M059J (cell line): ENCODE results near the gene SMG6. TPM values are rescaled to one million over a fixed set of nuclear protein-coding genes. Genes with fewer than 3 reads are reported as not detected.

Experiments used
- DNase-seq: peaks from one replicate; pipeline ENCODE4 v3.0.0-alpha.2; 2012; ENCODE audit warnings: low read depth
- total RNA-seq: library from RNA; depleted of rRNA; stranded (reverse); fragments of >200 nt; shearing (Covaris generic); gene quantifications from 2 replicates; pipeline ENCODE4 v1.2.3, GENCODE V29; 2014

Gene SMG6
- total RNA-seq, 1 experiment from 2014 or later: 36.8 TPM

DNA sequence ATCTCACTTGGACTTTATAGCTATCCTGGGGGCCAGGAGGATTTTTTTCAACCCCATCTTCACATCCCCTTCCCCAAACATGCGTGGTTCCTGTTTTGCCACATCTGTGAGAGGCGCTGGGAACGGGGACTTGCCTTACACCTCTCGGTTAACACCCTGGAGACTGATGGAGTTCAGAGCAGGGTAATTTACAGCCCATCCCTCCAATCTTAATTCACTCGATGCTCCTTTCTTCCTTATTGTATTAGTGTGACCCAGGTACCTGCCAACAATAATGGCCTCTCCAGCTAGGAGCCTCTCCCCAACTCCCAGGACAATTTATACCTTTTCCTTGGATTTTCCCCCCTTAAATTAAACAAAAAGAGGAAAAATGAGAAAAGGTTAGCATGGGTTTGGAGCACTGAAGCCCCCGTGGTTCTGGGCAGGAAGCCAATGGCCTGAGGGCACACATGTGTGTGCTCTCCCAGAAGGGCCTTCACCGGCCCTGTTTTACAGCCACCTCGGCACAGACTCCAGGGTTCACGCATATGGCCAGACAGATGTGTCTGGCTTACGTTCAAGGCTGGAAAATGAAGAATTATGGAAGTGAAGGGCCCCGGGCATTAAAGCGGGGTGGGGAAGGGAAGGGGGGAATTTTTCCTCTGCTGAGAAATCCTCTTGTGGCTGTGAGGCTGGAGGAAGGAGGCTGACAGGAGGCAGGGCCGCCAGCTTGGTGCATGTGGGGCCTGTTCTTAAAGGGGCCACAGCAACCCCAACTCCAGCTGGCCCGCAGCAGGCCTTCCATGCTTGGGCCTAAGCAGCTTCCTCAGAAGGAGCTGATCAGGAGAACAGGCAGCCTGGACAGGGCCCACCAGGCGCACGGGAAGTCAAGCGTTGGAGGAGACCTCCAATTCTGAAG, 227.2 kb downstream of the SMG6 start:
- no peak for DNase-seq

DNA sequence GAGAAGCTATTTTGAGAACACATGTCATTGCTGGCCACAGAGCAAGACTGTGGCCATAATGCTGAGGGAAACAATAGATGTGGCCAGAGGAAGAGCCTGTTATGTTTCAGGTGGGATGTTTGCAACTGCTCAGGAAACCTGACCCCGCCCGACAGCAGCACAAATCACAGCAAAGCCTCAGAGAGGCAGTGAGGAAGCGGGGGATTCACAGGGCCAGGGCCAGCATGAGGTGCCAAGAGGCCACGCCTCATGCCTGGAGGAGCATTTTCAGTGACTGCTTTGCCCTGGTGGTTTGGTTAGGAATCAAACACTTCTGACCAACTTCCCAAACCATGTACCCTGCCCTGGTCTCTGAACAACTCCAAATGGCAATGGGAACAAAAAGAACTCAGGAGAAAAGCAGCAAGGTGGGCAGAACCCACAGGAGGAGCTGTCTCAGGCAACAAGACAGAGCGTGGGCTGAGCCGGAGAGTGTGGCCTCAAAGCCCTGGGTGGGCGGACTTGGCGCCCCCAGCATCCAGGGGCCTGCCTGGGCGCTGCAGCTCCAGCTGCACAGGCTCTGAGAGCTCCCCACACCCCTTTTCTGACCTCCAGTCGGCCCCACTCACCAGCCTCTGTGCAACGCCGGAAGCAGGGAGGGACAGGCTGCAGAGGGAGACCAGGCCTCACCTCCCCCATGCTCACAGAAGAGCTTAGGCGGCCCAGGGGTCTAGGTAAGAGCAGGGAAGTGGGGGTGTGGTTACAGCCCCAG, 228.1 kb downstream of the SMG6 start:
- no peak for DNase-seq

DNA sequence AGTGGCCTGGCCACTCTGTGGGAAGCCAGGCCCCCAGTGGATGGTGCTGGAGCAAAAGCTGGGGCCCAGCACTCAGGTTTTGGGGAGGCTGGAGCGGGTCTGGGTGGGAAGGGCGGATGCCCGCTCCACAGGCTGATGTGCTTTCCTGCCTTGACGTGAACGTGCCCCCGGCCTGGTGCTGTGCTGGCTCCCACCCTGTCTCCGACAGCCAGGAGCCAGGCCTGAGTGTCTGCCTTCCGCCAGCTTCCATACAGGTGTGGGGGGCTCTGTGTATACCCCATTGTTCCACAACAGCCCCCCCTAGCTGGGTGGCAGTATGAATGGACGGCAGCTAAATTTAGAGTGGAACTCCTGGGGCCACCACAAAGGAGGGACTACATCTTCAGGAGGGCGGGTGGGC, 228.7 kb downstream of the SMG6 start:
- no peak for DNase-seq

DNA sequence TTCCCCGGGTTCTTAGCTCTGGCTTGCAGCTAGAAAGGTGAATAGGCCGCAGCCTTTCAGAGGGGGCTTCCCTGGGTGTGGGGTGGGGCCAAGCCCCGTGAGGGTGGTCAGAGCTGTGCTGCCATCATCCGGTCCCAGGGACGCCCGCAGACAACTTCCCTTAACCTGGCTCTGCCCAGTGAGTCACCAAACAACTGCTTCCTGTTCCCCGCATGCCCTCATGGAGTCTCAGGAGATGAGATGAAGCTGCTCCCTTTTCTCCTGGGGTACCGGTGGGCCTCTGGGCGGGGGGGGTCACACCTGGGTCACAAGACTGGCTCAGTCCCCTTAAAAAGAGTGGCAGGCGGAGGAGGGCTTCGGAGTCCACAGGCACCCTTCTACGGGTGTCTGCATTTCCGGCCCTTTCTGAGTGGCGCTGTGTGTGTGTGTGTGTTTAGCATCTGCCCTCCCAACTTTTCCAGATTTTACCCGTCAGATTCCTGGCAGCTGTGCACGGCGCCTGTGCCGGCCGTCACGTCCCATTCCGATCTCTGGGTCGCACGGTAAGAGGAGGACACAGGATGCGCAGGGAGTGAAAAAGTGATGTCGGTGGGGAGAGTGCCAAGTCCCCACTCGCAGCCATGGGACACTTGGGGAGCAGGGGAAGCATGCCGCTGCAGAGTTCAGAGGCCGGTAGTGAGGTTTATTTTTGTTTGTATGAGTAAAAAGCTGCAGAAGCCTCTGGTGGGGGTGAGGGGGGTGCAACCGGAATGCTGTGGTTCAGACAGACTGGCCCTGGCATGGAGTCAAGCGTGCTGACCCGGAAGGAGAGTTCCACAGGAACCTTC, 231.9 kb downstream of the SMG6 start:
- DNase-seq: peak; percentile 78

DNA sequence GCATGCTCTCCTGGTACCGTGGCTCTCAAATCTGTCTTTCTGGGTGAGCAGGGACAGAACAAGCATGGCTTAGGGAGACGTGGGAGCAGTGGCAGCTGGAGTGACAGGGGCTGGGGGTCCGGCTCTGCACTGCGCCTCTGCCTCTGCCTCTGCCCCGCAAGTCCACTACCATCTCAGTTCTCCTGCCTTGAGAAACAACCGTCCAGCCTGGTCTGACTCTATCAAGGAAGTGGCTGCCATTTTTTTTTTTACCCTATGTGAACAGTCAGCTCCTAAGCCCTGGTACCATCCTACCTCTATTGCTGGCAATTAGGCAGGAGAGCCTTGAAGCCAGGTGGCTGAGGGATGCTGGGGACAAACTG, 232.6 kb downstream of the SMG6 start:
- DNase-seq: no peak

DNA sequence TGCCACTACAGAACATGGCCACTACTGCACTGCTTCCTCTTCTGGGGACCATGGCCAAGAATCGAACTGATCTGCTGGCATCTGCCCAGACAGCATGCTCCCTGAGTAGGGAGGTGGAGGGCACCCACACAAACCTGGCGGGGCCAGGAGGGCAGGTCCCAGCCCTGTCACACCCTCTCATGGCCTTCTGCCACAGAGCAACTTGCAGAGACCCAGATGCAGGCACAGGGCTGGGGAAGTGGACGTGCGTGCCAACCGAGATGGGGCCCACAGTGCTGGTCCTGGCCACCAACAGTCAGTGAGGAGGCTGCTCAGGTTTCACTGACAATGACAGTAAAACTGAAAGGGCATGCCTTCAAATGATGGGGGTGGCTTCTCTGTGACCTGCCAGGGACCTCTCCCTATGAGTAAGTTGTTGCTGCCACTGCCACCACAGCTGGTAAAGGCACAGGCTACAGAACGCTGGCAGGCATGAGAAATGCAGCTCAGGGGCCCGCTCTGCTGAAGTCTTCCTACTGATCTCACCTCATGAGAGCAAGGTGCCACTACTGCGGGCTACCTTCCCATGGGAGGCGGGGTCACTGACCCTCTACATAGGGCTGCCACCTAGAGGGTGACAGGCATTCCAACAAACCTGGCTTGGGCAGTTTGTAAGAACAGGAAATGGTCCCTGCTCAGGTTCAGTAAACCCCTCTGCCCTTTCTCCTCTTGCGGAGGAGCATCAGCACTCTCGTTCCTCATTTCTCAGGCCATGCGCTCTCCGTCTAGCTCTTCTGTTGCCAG, 233.2 kb downstream of the SMG6 start:
- DNase-seq: peak; percentile 82

DNA sequence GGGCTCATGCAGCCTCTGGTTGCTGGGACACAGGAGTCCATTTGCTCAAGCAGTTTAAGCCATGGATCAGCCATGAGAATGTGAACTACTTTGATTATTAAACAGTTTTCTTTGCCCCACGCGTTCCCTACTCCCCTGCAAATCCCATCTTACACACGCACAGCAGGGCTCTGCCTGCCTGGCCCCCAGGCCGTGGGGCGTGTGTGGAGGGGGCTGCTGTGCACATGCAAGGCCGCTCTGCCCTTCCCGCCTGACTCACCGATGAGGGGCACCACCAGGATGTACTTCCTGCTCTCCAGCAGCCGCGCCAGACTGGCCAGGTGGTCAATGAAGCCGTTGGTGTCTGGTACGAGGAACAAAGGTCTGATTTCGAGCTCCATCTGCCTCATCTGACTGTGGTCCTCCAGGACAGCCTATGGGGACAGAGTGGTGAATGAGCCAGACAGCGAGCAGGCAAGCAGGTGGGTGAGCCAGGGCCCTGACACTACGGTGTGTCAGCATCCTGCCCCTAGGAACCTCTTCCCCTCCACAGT, 235.0 kb downstream of the SMG6 start:
- DNase-seq: peak; percentile 74

DNA sequence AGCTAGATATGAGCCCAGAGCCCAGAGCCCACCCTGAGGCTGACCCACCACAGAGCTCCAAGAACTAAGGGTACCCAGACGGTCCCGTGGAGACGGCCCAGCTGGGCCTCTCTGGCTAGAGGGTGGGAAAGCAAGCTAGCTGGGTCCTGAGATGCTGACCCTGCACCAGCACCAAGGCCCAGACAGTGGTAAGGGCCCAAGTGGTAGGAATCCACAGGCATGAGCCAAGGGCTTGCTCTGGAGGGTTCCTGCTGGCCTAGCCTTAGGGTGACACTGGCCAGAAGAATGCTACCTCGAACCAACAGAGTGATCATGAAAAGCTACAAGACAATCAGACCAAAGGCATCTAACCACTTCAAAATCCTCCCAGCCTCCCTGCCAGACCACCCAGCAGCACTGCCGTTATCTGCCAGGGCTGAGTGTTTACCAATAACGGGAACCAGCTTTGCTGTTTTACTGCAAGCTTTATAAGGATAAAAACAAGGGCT, 235.5 kb downstream of the SMG6 start:
- peak; percentile 87 for DNase-seq

DNA sequence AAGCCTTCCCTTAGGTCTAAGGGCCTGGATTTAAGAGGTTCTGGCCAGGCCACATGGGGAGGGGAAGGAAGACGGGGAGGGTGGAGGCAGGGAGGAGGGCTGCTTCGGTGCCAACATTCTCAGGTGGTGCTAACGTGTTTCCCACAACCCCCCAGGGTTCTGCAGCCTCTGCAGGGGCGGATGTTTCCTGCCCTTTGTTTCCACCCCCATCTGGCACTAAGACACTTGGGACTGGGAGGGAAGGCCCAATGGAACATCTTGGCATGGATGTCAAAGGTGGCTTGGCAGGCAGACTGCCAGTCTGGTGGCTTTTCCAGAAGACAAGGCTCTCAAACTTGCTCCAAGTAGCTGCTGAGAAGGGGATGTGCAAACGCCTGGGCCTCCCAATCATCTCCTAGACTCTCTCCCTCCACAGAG, 236.0 kb downstream of the SMG6 start:
- DNase-seq: peak; percentile 91

DNA sequence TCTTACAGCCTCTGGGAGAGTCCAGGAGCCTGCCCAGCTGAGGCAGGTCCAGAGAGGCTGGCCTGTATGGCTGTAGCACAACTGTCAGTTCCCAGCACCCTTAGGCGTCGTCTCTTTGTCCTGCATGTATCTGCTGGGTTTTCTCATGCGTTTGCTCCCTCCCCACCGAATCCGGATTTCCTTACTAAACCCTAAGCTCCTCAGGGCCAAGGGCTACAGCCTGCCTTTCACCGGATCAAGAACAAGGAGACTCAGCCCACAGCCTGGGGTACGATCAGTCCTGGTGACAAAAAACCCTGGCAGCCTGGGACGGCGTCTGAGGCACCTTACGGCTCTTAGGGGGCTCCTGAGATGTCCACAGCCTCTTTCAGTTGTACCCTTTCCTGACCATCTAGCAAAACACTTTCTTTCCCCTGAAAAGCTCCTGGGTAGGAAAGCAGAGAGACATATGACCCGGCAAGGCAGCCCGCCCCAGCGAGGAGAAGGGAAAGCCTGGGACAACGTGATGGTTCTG, 236.5 kb downstream of the SMG6 start:
- DNase-seq: no peak

DNA sequence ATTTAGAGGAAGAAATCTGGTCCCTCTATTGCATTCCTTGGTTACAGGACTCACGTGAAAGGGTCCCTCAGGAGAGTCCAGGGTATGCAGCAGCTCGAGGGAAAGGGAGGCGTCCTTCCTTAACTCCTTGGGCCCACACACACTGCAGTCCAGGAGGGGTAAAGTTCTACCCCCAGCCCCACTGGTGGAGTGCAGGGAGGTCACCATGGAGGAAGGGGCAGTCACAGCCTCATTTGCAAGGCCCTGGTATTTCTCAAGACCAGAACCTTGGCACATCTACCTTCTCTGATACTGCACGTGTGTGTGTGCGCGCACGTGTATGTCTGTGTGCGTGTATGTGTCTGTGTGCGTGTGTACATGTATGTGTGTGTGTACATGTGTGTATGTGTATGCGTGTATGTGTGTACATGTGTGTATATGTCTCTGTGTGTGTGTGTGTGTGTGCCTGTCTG, 237.6 kb downstream of the SMG6 start:
- DNase-seq: no peak

DNA sequence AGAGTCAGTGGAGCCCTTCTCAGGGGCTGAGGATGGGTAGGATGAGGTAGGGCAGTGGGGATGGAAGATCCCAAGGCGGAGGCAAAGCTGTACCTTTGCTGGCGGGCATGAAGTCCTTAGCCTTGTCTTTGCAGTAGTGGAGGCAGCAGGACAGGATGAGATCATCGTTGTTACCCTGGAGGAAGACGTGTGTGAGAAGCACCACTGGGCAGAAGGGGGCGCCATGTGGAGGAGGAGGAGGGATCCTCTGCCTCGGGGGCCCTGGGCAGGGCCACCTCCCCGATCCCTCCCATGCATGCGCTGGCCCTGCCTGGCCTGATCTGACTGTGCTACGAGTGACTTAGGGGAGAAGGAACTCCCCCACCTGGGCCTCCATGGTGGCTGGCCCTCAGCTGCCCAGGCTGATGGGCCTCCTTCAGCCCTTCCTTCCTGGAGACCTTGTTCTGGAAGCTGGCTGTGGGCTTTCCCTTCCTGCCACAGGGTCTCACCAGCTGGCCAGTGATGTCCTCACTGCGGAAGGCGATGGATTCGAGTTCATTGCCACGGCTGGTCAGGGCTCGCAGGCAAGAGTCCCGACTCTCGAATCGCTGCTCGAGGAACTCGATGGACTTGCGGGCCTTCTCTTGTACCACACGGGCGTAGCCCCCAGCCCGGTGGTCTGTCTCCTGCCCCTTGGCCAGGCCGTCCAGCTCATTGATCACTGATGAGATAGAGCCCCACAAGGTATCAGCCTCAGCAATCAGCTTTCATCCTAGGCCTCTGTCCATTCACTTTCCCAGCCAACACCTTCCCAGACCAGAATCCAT, 238.4 kb downstream of the SMG6 start:
- DNase-seq: no peak

DNA sequence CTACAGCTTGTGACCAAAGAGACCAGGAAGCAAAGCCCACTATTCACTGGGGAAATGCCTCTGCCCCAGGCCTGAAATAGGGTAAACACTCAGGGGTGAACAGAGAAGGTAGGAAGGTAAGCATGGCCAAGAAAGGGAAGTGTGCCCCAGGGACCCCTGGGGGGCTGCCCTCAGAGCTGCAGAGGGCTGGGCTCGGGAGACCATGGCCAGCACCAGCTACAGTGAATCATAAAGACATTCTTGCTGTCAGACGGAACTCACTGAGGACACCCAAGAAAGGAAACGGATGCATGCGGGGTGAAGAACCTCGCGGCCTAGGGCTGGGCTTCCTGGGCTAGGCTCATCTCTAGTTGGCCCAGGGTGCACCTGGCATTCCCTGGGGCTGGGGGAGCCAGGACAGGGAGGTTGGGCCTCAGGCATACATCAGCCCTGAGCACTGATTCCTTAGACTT, 239.0 kb downstream of the SMG6 start:
- DNase-seq: no peak

DNA sequence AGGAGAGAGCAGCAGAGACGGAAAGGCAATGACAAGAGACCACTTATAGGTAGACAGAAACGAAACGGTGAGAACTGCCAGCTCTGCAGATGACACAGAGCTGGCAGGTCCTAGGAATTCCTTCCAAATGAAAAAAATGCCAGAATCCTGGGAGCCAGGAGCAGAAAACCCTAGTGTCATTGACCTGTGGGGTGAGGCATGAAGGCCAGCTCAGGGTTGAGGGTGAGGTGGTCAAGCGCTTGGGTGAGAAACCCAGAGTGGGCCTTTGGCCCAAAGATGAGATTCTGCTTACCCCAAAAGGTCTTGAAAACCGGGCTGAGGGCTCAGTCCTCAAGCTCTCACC, 239.5 kb downstream of the SMG6 start:
- no peak for DNase-seq

DNA sequence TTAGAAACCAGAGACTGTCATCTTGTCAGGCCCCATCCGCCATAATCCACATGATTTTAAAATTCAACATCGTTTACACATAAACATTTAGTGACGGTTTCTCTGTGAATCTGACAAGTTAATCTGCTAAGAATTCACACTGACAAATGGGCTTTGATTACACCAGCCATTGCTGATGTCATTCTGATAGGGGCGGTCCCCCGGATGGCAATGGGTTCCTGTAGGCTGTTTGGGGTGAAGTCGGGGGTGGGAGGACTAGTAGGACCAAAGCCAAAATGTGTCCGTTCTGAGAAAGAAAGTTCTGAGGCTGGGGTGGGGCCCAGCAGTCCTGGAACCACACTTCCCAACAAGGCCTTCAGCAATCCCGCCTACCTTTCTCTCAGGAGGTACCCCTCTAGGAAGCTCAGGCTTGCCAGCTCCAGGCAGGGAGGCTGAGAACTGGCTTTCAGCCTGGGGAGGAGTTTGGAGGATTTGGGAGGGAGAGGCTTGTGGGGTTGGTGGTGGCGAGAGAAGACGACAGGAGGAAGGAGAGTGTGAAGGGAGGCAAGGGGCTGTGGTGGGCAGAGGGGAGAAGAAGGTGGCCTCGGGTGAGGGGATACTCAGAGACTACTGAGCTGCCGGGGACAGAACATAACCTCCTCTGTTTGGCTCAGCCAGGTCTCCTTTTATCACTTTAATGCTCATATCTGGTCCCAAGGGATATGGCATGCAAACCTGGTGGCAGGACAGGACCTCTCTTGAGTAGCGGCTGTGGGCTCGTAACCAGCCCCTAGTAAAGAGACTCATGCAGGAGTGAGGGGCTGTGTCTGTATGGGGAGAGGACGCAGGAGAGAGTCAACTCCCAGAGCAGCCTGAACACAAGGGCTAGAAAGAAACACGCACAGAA, 240.1 kb downstream of the SMG6 start:
- no peak for DNase-seq

DNA sequence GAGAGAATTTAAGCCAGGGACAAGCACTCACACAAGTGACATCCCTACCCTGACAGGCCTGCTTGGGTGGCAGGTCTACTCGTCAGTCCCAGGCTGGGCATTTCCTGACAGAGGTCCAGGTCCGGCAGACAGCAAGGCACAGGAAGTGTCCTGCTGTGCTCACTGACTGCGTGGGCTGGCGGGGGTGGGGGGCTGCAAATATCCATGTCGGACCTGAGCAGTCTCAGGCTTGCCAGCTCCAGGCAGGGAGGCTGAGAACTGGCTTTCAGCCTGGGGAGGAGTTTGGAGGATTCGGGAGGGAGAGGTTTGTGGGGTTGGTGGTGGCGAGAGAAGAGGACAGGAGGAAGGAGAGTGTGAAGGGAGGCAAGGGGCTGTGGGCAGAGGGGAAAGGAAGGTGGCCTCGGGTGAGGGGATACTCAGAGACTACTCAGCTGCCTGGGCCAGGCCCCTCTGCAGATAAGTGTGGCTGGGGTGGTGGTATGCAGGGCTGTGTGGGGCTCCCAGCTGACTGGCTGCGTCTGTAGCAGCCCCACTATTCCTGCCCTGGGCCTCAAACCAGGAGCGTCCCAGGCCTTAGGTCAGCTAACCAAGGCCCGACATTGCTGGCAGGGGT, 240.9 kb downstream of the SMG6 start:
- no peak for DNase-seq

DNA sequence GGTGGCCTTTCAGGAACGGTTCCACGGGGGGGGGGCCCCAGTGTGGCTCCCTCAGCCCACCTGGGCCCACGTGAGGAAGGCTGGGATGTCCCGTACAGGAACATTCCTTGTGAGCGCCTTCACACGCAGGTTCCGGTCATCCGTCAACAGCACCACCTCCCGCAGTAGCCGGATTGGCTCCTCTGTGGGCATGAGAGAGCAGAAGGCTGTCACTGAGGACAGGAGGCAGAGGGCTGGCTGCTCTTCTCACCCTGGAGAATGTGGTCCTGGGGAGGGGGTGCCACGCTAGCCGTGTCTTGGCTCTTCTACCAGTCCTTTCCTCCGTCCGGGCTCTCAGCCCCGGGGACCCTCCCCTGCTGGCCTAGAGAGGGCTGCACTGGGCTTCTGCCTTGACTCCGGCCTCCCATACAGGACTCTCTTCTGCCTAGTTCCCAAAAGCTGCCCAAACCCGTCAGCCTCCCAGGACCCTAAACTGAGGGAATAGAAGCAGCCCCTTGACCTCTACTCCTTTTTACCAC, 242.1 kb downstream of the SMG6 start:
- DNase-seq: no peak
